Suprapubic skin (tissue), 4 donors: ENCODE results near the gene ITPK1. TPM values are rescaled to one million over a fixed set of nuclear protein-coding genes. Genes with fewer than 3 reads are reported as not detected.

ENCODE experiments used
- DNase-seq, 2 donors: peaks; one replicate each; pipeline ENCODE4 v3.0.0-alpha.2; 2019; ENCODE audit warnings: low spot score in 2 of 2
- H3K27ac ChIP-seq: fragments of 200-600 bp; sonication (generic); one replicate; pipeline ENCODE4 v1.5.1; 2019
- H3K27me3 ChIP-seq: fragments of 200-600 bp; sonication (generic); one replicate; pipeline ENCODE4 v1.5.1; 2019
- H3K36me3 ChIP-seq: fragments of 200-600 bp; sonication (generic); one replicate; pipeline ENCODE4 v1.5.1; 2019
- H3K4me1 ChIP-seq: fragments of 200-600 bp; sonication (generic); one replicate; pipeline ENCODE4 v1.5.1; 2019
- H3K4me3 ChIP-seq: fragments of 200-600 bp; sonication (generic); one replicate; pipeline ENCODE4 v1.5.1; 2019; ENCODE audit warnings: mild to moderate bottlenecking
- H3K9me3 ChIP-seq: fragments of 200-600 bp; sonication (generic); one replicate; pipeline ENCODE4 v1.5.1; 2019
- EP300 ChIP-seq: sonication (generic); formaldehyde crosslinking; IDR thresholded peaks from one replicate; pipeline ENCODE4 v1.6.1; 2017; ENCODE audit warnings: antibody characterized with exemption
- POLR2A ChIP-seq, 2 donors: fragments of 450-650 bp; IDR thresholded peaks; one replicate each; pipeline ENCODE4 v1.6.1; 2017; ENCODE audit warnings: antibody characterized with exemption in 2 of 2, mild to moderate bottlenecking in 2 of 2, moderate library complexity in 2 of 2
- POLR2AphosphoS5 ChIP-seq, 3 donors: sonication (generic); formaldehyde crosslinking; IDR thresholded peaks; one replicate each; pipeline ENCODE4 v1.6.1; 2017; ENCODE audit warnings: antibody characterized with exemption in 3 of 3
- whole genome bisulfite sequencing: methylation state at CpG from one replicate; pipeline ENCODE4 v1.1.5; 2018; 5-methylcytosine and 5-hydroxymethylcytosine counted together
- total RNA-seq, 4 donors: library from RNA; depleted of rRNA; stranded (reverse); fragments of >200 nt; gene quantifications; one replicate each; pipeline ENCODE4 v1.1.0, GENCODE V29; 2016
- TF ChIP-seq, protein P1 (sequence below), 2 donors: fragments of 200-600 bp in 1 of 2; fragments of 450-650 bp in 1 of 2; sonication (generic) in 1 of 2; IDR thresholded peaks; one replicate each; pipeline ENCODE4 v1.5.1; 2016 to 2019; ENCODE audit warnings: antibody characterized with exemption in 2 of 2, mild to moderate bottlenecking in 1 of 2, moderate library complexity in 1 of 2

The ITPK1 gene
- total RNA-seq, 4 donors from 2014 or later: 29.9 to 33.6 (median 32.2) TPM

DNA sequence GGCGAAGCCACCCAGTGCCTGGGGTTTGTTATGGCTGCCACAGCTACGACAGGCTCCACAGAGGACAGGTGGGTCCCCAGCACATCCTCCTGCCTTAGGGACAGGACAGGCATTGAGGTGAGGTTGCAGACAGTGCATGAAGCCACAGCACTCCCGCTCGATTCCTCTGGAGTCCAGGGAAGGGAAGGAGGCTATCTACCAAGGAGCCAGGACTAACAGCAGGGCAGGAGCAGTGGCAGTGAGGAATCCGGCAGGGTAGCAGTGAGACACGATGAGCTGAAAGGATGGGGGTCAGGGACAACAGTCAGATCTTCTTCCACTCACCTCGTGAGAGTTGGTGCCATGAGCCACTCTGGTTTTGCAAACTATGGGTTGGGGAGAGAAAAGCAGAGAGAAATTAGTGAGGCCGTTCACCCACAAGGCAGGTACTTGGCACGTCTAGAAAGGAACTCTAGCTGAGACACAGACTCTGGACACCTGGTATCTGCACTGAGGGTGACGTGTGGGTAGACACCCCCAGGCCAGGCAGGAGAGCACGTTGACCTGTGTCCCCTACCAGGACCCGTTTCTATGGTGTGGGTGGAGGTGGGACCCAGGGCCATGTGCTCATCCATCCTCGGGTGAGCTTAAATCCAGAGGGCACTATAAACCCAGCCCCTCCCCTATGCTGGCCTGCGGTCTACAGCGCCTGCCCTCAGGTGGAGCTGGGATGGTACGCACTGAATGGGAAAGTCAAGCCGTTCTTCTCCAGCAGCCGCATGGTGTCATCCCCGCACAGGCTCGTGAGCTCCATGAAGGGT is 153.5 kb downstream of the ITPK1 start:
- WGBS: 89% methylated on average over 17 of the region's 20 CpGs
- no peaks in the 10 kb centered on the region for H3K27me3 ChIP-seq
- no peak for DNase-seq
- no peaks in the 10 kb centered on the region for H3K4me1 ChIP-seq
- H3K9me3 ChIP-seq: no peaks in the 10 kb centered on the region
- H3K27ac ChIP-seq: no peak overlapping the region
- H3K36me3 ChIP-seq: peaks cover 33% of the 10 kb centered on the region
- no peak overlapping the region for H3K4me3 ChIP-seq
- TF ChIP-seq, protein P1, sequence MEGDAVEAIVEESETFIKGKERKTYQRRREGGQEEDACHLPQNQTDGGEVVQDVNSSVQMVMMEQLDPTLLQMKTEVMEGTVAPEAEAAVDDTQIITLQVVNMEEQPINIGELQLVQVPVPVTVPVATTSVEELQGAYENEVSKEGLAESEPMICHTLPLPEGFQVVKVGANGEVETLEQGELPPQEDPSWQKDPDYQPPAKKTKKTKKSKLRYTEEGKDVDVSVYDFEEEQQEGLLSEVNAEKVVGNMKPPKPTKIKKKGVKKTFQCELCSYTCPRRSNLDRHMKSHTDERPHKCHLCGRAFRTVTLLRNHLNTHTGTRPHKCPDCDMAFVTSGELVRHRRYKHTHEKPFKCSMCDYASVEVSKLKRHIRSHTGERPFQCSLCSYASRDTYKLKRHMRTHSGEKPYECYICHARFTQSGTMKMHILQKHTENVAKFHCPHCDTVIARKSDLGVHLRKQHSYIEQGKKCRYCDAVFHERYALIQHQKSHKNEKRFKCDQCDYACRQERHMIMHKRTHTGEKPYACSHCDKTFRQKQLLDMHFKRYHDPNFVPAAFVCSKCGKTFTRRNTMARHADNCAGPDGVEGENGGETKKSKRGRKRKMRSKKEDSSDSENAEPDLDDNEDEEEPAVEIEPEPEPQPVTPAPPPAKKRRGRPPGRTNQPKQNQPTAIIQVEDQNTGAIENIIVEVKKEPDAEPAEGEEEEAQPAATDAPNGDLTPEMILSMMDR (IDR thresholded peaks at IDR 0.05): no peak
- TF ChIP-seq EP300: no peak
- no peak for TF ChIP-seq POLR2AphosphoS5 (IDR thresholded peaks at IDR 0.05)
- no peak for TF ChIP-seq POLR2A (IDR thresholded peaks at IDR 0.05)

DNA sequence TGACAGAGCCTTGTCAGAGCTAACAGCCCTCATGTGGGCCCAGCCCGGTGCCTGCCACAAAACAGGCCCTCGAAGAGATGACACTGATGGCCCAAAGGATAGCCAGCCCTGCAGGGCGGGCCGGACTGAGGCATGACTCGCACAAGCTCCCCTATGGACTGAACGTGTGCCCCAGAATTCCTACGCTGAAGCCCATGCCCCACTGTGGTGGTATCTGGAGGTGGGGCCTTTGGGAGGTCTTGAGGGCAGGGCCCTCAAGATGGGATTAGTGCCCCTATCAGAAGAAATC is 154.2 kb downstream of the ITPK1 start:
- DNase-seq: no peak
- Histone ChIP-seq H3K27me3 (no peaks in the 10 kb centered on the region), H3K9me3 (no peaks in the 10 kb centered on the region), H3K4me1 (no peaks in the 10 kb centered on the region), H3K27ac (no peak overlapping the region), H3K36me3 (peaks cover 40% of the 10 kb centered on the region), H3K4me3 (no peak overlapping the region)
- TF ChIP-seq EP300: no peak
- no peak for TF ChIP-seq POLR2AphosphoS5 (IDR thresholded peaks at IDR 0.05)
- TF ChIP-seq, protein P1 (IDR thresholded peaks at IDR 0.05): no peak
- no peak for TF ChIP-seq POLR2A (IDR thresholded peaks at IDR 0.05)
- WGBS: 91% methylated on average over 7 of the region's 7 CpGs

DNA sequence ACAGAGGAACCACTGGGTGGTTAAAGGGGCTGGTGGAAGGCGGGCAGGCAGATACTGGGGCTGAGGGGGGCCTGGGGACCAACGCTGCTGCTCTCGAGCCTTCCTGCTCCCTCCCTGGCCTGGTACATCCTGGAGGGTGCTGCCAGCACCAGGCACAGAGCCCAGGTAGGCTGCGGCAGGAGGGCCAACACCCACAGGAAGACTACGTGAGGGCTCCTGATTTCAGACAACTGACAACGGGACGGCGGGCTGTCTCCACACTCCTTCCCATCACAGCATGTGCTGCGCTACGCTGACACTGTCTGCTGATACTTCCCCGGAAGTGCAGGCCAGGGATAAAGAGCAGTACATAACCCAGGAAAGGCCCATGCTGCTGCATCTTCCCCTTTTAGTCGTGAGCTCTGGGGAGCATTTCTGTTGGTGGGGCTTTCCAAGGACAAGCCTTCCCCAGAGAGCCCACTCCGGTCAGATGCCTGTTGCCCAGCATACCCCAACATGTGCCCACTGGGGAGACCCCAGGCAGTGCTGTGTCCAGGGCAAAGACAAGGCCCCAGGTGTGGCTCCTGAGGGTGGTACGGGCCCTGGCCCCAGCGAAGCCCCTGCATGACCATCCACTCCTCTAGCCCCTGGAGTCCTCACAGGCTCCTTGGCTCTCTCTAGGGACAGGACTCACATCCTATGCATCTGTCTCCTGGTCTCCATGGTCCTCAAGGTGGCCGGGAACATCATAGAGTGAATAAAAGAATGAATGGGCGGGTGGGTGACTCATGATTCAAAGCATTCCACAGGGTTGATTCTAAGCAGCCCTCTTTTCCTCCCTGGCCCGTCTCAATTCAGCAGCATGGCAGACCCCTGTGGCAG is 154.8 kb downstream of the ITPK1 start:
- DNase-seq: no peak
- Histone ChIP-seq H3K36me3 (peaks cover 40% of the 10 kb centered on the region), H3K27ac (no peak overlapping the region), H3K9me3 (no peaks in the 10 kb centered on the region), H3K4me3 (no peak overlapping the region), H3K27me3 (no peaks in the 10 kb centered on the region), H3K4me1 (no peaks in the 10 kb centered on the region)
- TF ChIP-seq EP300 (no peak), POLR2A (IDR thresholded peaks at IDR 0.05) (no peak), POLR2AphosphoS5 (IDR thresholded peaks at IDR 0.05) (no peak)
- TF ChIP-seq, protein P1 (IDR thresholded peaks at IDR 0.05): no peak
- 77% methylated on average over 8 of the region's 18 CpGs for WGBS

DNA sequence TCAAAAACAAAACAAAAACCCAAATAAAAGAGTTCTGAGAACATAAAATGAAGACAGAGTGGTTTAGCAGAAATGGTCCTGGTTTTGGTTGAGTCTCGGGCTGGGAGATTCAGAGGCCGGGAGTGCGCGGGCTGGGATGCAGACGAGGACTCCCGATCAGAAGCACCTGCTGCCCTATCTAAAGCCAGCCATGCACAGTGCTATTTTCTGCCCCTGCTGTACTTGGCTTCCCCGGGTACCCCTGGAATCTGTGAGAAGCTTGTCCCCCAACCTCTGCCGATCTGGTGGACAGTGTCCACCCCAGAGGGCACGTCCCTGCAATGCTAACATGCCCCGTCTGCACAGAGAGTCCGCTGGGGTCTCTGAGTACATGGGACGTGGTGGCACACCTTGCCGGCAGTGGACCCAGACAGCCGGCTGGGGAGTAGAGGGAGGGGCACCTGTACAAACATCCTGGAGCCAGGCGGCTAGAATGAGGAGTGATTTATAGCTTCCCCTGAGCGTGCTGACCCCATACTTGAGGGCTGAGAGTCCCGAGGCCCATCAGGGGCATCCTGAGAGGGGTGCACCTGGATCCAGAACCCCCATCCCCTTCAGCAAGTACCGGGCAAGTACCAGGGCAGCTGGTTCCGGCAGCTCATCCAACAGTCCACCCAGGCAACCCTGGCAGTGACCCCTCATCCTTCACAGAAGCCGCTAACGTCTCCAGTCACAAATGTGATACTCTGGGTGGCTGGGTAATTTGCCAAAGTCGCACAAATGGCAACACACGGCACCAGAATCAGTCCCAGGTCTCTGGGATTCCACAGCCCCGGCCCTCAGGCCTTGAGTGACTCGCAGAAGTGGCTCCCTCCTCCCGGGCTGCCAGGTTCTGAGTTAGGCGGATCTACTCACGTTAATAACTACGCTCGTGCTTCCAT is 155.7 kb downstream of the ITPK1 start:
- Histone ChIP-seq H3K27ac (no peak overlapping the region), H3K9me3 (no peaks in the 10 kb centered on the region)

More for the DNA sequence above, 155.7 kb downstream of the ITPK1 start:
- Histone ChIP-seq H3K27me3 (no peaks in the 10 kb centered on the region), H3K36me3 (peaks cover 40% of the 10 kb centered on the region), H3K4me1 (no peaks in the 10 kb centered on the region), H3K4me3 (no peak overlapping the region)
- TF ChIP-seq POLR2A (IDR thresholded peaks at IDR 0.05) (no peak), EP300 (no peak), POLR2AphosphoS5 (IDR thresholded peaks at IDR 0.05) (no peak)
- TF ChIP-seq, protein P1 (IDR thresholded peaks at IDR 0.05): no peak
- no peak for DNase-seq
- 84% methylated on average over 18 of the region's 30 CpGs for WGBS
